ENCODE results near the gene WDR37.
"Not testable (repeated sequence)": the region's sequence is repeated elsewhere in the genome, so short reads cannot be mapped to it uniquely, and the experiment has no call there.

WDR37 gene

GRCh38 chr10:1044146-1044545, 12.0 kb upstream of the WDR37 start:
- FAIRE-seq, result no peak

GRCh38 chr10:1044964-1045363, 11.2 kb upstream of the WDR37 start:
- FAIRE-seq, result no peak

- FAIRE-seq, result no peak
Observed at GRCh38 chr10:1045415-1045814, 10.8 kb upstream of the WDR37 start.

- no peak for FAIRE-seq
Observed at GRCh38 chr10:1047937-1048336, 8.2 kb upstream of the WDR37 start.

GRCh38 chr10:1048349-1048731, 7.8 kb upstream of the WDR37 start:
- FAIRE-seq, result no peak

DNA sequence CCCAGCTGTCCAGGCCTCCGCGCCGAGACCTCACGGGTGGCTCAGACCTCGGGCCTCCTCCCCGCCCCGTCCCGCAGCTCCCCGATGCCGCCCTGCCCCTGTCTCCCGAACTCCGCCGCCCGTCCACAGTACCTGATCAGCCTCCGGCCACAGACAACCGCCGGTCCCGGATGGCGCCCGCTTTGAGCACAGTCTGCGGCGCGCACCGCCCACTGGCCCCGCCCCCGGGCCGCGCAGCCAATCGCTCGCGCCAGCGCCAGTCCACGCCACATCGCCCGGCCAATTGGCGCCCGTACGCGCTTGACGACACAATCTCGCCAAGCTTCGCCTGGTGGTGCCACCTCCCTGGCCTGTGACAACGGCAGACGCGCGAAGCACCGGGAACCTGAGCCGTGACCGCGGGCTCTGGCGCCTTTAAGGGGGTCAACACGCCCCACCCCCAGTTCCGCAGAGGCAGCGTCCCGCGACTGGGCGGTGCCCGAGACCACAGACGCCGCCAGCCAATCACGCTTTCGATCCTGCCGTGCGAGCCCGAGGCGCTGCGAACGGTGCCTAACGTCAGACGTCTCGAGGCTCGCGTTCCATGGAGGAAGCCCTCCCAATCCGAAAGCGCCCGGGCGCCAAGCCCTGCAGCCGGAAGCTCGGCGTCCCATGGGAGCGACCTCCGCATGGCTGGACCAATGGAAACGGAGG, 7.3 kb upstream of the WDR37 start, which contains the start of gene IDI1:
IDI1 (minus strand) TSS at position 388 of the 693 bp plus-strand sequence; CDS start at position 272, 116 bp downstream.
- no peak for FAIRE-seq

GRCh38 chr10:1049425-1049958, 6.7 kb upstream of the WDR37 start:
- no peak for FAIRE-seq

GRCh38 chr10:1050145-1050544, 6.0 kb upstream of the WDR37 start:
- FAIRE-seq, result no peak

DNA sequence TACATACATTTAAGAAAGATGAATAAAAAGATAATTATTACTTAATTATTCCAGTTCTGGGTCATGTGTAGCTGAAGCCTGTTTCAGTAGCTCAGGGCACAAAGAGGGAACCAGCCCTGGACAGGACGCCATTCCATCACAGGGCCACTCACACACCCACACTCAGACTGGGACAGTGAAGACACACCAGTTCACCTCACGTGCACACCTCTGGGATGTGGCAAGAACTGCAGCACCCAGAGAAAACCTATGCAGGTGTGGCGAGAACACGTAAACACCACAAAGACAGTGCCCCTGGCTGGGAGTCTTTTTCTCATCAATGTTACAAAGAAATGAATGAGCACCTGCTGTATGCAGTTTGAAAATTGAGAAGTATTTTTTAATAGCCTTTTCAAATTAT, 5.6 kb upstream of the WDR37 start:
- no peak for FAIRE-seq

DNA sequence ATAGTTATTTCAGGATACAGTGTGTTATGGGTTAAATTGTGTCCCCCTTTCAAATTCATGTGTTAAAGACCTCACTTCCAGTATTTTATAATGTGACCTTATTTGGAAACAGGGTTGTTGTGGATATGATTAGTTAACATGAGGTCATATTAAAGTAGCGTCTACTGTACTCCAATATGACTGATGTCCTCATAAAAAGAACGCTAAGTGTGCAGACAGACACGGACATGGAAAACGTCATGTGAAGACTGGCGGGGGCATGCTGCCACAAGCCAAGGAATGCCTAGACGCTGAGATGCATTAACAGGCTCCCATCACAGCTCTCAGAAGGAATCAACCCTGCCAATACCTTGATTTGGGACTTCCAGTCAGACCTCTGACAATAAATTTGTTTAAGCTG, 1.5 kb upstream of the WDR37 start:
- no peak for FAIRE-seq

- no peak for FAIRE-seq
Observed at GRCh38 chr10:1057106-1057657, 997 bp downstream of the WDR37 start.

DNA sequence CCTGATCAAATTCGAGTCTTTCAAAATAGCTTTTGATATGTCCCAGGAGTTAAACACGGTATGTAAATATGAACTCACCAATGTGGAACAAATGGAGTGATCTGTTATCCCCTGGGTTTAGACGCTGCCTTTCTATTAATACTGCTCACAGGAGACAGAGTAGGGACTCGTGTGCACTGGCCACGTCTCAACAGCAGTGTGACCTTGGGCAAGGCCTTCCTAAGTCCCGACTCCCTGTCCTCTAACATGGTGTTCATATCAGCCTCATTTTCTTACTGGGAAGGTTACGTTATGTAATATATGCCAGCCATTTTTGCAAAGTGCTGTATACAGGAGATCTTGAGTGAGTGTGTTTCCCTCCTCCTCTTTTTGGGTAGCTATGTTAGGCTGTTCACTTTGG, 1.8 kb downstream of the WDR37 start:
- no peak for FAIRE-seq

DNA sequence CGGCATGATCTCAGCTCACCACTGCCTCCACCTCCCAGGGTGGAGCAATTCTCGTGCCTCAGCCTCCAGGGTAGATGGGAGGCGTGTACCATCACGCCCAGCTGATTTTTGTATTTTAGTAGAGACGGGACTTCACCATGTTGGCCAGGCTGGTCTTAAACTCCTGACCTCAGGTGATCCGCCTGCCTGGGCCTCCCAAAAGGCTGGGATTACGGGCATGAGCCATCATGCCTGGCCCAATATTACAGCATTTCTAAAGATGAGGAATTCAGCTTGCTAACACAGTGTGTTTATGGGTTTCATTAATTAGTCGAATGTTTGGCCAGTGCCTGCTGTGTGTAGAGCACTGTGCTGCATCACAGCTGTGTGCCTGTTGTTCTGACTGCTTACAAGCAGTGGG, 3.7 kb downstream of the WDR37 start:
- FAIRE-seq, result no peak

GRCh38 chr10:1061930-1062774, 6.0 kb downstream of the WDR37 start:
- no peak for FAIRE-seq

DNA sequence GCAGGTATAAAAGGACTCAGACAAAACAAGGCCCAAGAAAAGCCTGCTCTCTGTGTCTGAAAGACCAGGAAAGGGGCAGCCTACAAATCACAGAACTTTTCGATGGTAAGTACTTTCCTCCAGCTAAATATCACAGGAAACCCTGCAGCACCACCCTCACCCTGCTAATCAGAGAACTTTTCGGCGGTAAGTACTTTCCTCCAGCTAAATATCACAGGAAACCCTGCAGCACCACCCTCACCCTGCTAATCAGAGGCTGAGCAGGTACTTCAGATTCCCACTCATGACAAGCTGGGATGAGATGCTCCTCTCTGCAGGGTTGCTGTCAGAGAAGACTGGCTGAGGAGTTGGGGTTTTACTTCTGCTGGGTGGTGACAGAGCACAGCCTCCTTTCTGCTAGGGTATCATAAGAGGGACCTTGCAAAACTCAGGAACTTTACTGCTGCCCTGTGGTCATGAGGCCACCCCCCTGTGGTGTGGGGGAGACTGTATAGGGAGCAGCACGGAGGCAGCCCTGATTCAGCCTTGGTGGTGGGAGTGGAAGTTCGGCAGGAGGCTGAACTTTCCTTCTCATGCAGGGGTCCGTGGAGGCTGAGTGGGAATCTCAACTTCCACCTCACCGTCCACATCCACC, 7.2 kb downstream of the WDR37 start:
- no peak for FAIRE-seq

DNA sequence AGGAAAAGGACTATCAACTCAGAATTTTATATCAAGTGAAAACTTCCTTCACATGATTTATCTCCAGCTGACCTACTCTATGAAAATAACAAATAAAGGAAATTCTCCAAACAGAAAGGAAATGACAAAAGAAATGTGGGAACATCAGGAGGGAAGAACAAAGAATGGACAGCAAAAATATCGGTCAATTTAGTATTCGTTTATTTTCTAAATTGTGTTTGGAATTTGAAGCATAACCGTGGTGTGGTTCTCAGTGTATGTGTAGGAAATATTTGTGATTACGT, 8.7 kb downstream of the WDR37 start:
- FAIRE-seq, result no peak

- FAIRE-seq, result not testable (repeated sequence)
Observed at GRCh38 chr10:1066734-1067133, 10.5 kb downstream of the WDR37 start.

GRCh38 chr10:1068380-1069361, 12.5 kb downstream of the WDR37 start:
- FAIRE-seq, result no peak

GRCh38 chr10:1070919-1071318, 14.7 kb downstream of the WDR37 start:
- FAIRE-seq, result no peak

GRCh38 chr10:1074052-1074747, 18.0 kb downstream of the WDR37 start:
- no peak for FAIRE-seq

DNA sequence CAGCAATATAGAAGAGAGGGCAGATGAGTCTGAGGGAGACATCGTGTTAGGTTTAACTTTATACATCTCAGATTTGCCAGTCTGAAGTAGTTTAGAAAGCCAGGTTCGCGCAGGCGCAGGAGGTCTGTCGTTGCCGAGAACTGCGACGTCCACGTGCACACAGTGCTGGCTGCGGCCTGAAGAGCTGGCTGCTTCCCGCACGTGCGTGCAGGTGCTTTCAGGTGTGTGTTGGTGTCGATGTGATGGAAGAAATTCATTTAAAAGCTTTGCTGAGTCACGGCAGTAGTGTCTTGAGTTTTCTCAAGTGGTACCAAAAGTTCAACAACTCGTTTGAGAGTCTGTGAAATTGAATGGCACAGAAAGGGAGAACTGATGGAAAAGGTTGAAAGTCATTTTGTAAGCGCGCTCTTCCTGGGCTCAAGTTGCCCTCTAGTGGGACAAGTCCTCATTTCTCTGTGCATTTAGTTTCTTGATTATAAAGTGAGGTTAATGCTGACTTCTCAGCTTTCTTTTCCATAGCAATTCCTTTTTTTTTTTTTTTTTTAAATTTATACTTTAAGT, 18.6 kb downstream of the WDR37 start:
- FAIRE-seq, result no peak

All from A204.1 (cell line).